WTC11 (cell line): ENCODE measurements around the gene MYOM1.

Experiments used
- CBFB ChIP-seq: sonication (generic); formaldehyde crosslinking; IDR thresholded peaks from 2 replicates; pipeline ENCODE4 v1.8.1; 2022; ENCODE audit warnings: mild to moderate bottlenecking, low read depth, missing genetic modification reagents
- CTCF ChIP-seq: fragments of 200-600 bp; IDR thresholded peaks from 2 replicates; pipeline ENCODE4 v1.8.0; 2022; ENCODE audit warnings: antibody characterized with exemption
- NR2C2 ChIP-seq: sonication (generic); formaldehyde crosslinking; IDR thresholded peaks from 2 replicates; pipeline ENCODE4 v1.8.0; 2022; ENCODE audit warnings: mild to moderate bottlenecking, missing genetic modification reagents
- NR3C1 ChIP-seq: sonication (generic); formaldehyde crosslinking; conservative IDR thresholded peaks from 2 replicates; pipeline ENCODE4 v1.8.1; 2023; ENCODE audit warnings: low read depth, mild to moderate bottlenecking, missing genetic modification reagents
- ZNF317 ChIP-seq: sonication (generic); formaldehyde crosslinking; IDR thresholded peaks from 2 replicates; pipeline ENCODE4 v1.8.1; 2023; ENCODE audit warnings: low read depth, mild to moderate bottlenecking, moderate library complexity, missing genetic modification reagents, borderline replicate concordance

- TF ChIP-seq ZNF317 (CRISPR knock-in tag), result no peak
- no peak for TF ChIP-seq CTCF
- no peak for TF ChIP-seq NR2C2 (CRISPR knock-in tag)
- TF ChIP-seq CBFB (CRISPR knock-in tag), result no peak
- no peak for TF ChIP-seq NR3C1
Measured at GRCh38 chr18:3268306-3268705, 48.5 kb upstream of the MYOM1 start.
